Right lobe of liver (tissue), 4 donors: ENCODE measurements around the gene TUBGCP5.
"Not testable (repeated sequence)": the region's sequence is repeated elsewhere in the genome, so short reads cannot be mapped to it uniquely, and the experiment has no call there.

Experiments used
- POLR2A ChIP-seq: fragments of 450-650 bp; IDR thresholded peaks from one replicate; pipeline ENCODE4 v1.6.1; 2017; ENCODE audit warnings: antibody characterized with exemption, mild to moderate bottlenecking
- TF ChIP-seq, protein P1 (sequence below), 4 donors: fragments of 200-600 bp in 3 of 4; fragments of 450-650 bp in 1 of 4; IDR thresholded peaks; one replicate each; pipeline versions ENCODE4 v1.5.1 to v1.8.0; 2016 to 2022; ENCODE audit warnings: antibody characterized with exemption in 4 of 4, mild to moderate bottlenecking in 2 of 4
- donor health status: DM: no; HTN: no; CAD: no.
- donor health status: DM: no; HTN: no; CAD: no.
- donor health status: DM: no; HTN: yes; CAD: no.

DNA sequence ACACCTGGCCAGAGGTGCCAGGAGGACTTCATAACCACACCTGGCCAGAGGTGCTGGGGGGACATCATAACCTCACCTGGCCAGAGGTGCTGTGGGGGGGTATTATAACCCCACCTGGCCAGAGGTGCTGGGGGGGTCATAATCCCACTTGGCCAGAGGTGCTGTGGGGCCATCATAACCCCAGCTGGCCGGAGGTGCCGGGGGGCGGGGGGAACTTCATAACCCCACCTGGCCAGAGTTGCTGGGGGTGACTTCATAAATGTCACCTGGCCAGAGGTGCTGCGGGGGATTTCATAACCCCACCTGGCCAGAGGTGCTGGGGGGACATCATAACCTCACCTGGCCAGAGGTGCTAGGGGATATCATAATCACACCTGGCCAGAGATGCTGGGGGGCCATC is 4.2 kb upstream of the TUBGCP5 start:
- TF ChIP-seq, protein P1, sequence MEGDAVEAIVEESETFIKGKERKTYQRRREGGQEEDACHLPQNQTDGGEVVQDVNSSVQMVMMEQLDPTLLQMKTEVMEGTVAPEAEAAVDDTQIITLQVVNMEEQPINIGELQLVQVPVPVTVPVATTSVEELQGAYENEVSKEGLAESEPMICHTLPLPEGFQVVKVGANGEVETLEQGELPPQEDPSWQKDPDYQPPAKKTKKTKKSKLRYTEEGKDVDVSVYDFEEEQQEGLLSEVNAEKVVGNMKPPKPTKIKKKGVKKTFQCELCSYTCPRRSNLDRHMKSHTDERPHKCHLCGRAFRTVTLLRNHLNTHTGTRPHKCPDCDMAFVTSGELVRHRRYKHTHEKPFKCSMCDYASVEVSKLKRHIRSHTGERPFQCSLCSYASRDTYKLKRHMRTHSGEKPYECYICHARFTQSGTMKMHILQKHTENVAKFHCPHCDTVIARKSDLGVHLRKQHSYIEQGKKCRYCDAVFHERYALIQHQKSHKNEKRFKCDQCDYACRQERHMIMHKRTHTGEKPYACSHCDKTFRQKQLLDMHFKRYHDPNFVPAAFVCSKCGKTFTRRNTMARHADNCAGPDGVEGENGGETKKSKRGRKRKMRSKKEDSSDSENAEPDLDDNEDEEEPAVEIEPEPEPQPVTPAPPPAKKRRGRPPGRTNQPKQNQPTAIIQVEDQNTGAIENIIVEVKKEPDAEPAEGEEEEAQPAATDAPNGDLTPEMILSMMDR (IDR thresholded peaks at IDR 0.05) = not testable (repeated sequence)
- TF ChIP-seq POLR2A = not testable (repeated sequence)
